ENCODE results near the gene TP53AIP1. TPM values are rescaled to one million over a fixed set of nuclear protein-coding genes. Genes with fewer than 3 reads are reported as not detected.

TP53AIP1 gene
- total and polyA plus RNA-seq, 4 donors: 0.59 to 1.4 (median 0.97) TPM

GRCh38 chr11:128888034-128888985 lies 54.4 kb downstream of the TP53AIP1 start:
- H3K36me3 ChIP-seq (ENCODE audit: control insufficient read depth, insufficient read depth, low read length): no peaks in the 10 kb centered on the region
- WGBS (ENCODE audit: insufficient coverage): 61% methylated on average over 13 of the region's 15 CpGs
- H3K27me3 ChIP-seq (ENCODE audit: control insufficient read depth, insufficient read depth, low read length): peaks cover 25% of the 10 kb centered on the region
- no peaks in the 10 kb centered on the region for H3K9me3 ChIP-seq (ENCODE audit: control insufficient read depth, insufficient read depth, low read length)
- DNase-seq (ENCODE audit: low read depth in 4 of 6, low spot score in 6 of 6): no peak
- no peak overlapping the region for H3K27ac ChIP-seq (ENCODE audit: low read depth, low read length)
- H3K4me1 ChIP-seq (ENCODE audit: control insufficient read depth, insufficient read depth, low read length): peaks cover 20% of the 10 kb centered on the region
- no peak overlapping the region for H3K4me3 ChIP-seq (ENCODE audit: low read depth, low read length)

GRCh38 chr11:128886406-128887124 lies 56.1 kb downstream of the TP53AIP1 start:
- no peaks in the 10 kb centered on the region for H3K9me3 ChIP-seq (ENCODE audit: control insufficient read depth, insufficient read depth, low read length)
- H3K27ac ChIP-seq (ENCODE audit: low read depth, low read length): no peak overlapping the region
- H3K4me1 ChIP-seq (ENCODE audit: control insufficient read depth, insufficient read depth, low read length): peaks cover 16% of the 10 kb centered on the region
- H3K36me3 ChIP-seq (ENCODE audit: control insufficient read depth, insufficient read depth, low read length): no peaks in the 10 kb centered on the region
- peak in 1 of 6 donors; percentile 52 for DNase-seq (ENCODE audit: low read depth in 4 of 6, low spot score in 6 of 6)
- H3K27me3 ChIP-seq (ENCODE audit: control insufficient read depth, insufficient read depth, low read length): peaks cover 25% of the 10 kb centered on the region
- WGBS (ENCODE audit: insufficient coverage): 45% methylated on average over 5 of the region's 5 CpGs
- H3K4me3 ChIP-seq (ENCODE audit: low read depth, low read length): no peak overlapping the region

Other genes starting within 250 kb of the TP53AIP1 start
- 10 to 100 TPM; 12.5 to 29.8 TPM for gene FLI1, start 248.8 kb downstream of the TP53AIP1 start, total RNA-seq
- gene FLI1, start 248.8 kb downstream of the TP53AIP1 start, polyA plus RNA-seq (ENCODE audit: insufficient read length in 2 of 2): 10 to 100 TPM; 14.2 to 18.2 TPM
- gene KCNJ1, start 75.6 kb downstream of the TP53AIP1 start, total RNA-seq: under 1 TPM in 1 of 2 donors, not detected in 1; 0.06 TPM
- under 1 TPM; 0.43 to 0.50 TPM for gene KCNJ1, start 75.6 kb downstream of the TP53AIP1 start, polyA plus RNA-seq (ENCODE audit: insufficient read length in 2 of 2)
- gene KCNJ5, start 51.5 kb downstream of the TP53AIP1 start, total RNA-seq: 1 to 10 TPM; 1.6 to 2.7 TPM
- 1 to 10 TPM; 2.1 to 2.7 TPM for gene KCNJ5, start 51.5 kb downstream of the TP53AIP1 start, polyA plus RNA-seq (ENCODE audit: insufficient read length in 2 of 2)
- 10 to 100 TPM; 29.0 to 60.2 TPM for gene ARHGAP32, start 249.5 kb upstream of the TP53AIP1 start, total RNA-seq
- gene ARHGAP32, start 249.5 kb upstream of the TP53AIP1 start, polyA plus RNA-seq (ENCODE audit: insufficient read length in 2 of 2): 10 to 100 TPM; 31.8 to 38.7 TPM

Data from spinal cord (tissue), 10 donors.